Caco-2 (cell line): Measurements from ENCODE around the gene BTBD7. TPM values are rescaled to one million over a fixed set of nuclear protein-coding genes. Genes with fewer than 3 reads are reported as not detected.

Experiments used
- BruUV-seq: library from RNA; stranded (reverse); fragments of 400-500 nt; replicated peaks from 2 replicates; lab custom pipeline; 2021; lab: Mats Ljungman, UMichigan
- CTCF ChIA-PET: fragments of 300-600 bp; sonication (Branson Sonifier 250); formaldehyde crosslinking; loops from one replicate; lab custom pipeline; 2022; ENCODE audit warnings: antibody characterized with exemption; lab: Charles Lee
- POLR2A ChIA-PET: fragments of 300-600 bp; sonication (Branson Sonifier 250); formaldehyde crosslinking; loops from one replicate; lab custom pipeline; 2022; ENCODE audit warnings: antibody characterized with exemption; lab: Charles Lee
- DNase-seq, 2 experiments: peaks; one replicate each; pipeline versions ENCODE4 v3.0.0 to v3.0.0-alpha.2; 2020 to 2022
- H3K27me3 ChIP-seq: replicated peaks from 2 replicates; pipeline ENCODE4 v1.6.0; 2011; ENCODE audit warnings: low read length; ENCODE audit not compliant: control insufficient read depth, insufficient read depth
- H3K36me3 ChIP-seq: 2 replicates; pipeline ENCODE4 v1.5.1; 2011; ENCODE audit warnings: low read length; ENCODE audit not compliant: control insufficient read depth, insufficient read depth
- H3K4me1 ChIP-seq: fragments of 250-450 bp; sonication (Bioruptor Pico); 2 replicates; pipeline ENCODE4 v1.5.1; 2020; ENCODE audit warnings: mild to moderate bottlenecking
- H3K4me3 ChIP-seq: 2 replicates; pipeline ENCODE4 v1.5.1; 2011; ENCODE audit warnings: low read depth, mild to moderate bottlenecking, control low read depth, low read length
- H3K9me3 ChIP-seq: fragments of 250-450 bp; sonication (Bioruptor Pico); 2 replicates; pipeline ENCODE4 v1.5.1; 2020; ENCODE audit warnings: mild to moderate bottlenecking, moderate library complexity
- H3K27ac Mint-ChIP-seq: one replicate; pipeline ENCODE4 v1.8.0; 2022; ENCODE audit warnings: mixed read lengths; ENCODE audit not compliant: unreplicated experiment
- H3K27me3 Mint-ChIP-seq: one replicate; pipeline ENCODE4 v1.8.0; 2022; ENCODE audit warnings: mixed read lengths; ENCODE audit not compliant: insufficient read depth, unreplicated experiment
- H3K36me3 Mint-ChIP-seq: one replicate; pipeline ENCODE4 v1.8.0; 2022; ENCODE audit warnings: mild to moderate bottlenecking, mixed read lengths; ENCODE audit not compliant: insufficient read depth, unreplicated experiment
- H3K4me1 Mint-ChIP-seq: one replicate; pipeline ENCODE4 v1.8.0; 2022; ENCODE audit warnings: low read depth, mixed read lengths; ENCODE audit not compliant: unreplicated experiment
- H3K4me3 Mint-ChIP-seq: one replicate; pipeline ENCODE4 v1.8.0; 2022; ENCODE audit warnings: mild to moderate bottlenecking, moderate library complexity, mixed read lengths; ENCODE audit not compliant: unreplicated experiment
- H3K9me3 Mint-ChIP-seq: one replicate; pipeline ENCODE4 v1.8.0; 2022; ENCODE audit warnings: mixed read lengths; ENCODE audit not compliant: unreplicated experiment
- CTCF ChIP-seq, 2 experiments: fragments of 200-600 bp in 1 of 2; IDR thresholded peaks; 1 replicate in 1 of 2; 2 replicates in 1 of 2; pipeline versions ENCODE4 v1.5.1 to v1.8.0; 2011 to 2022; ENCODE audit warnings: antibody characterized with exemption in 1 of 2, control low read depth in 1 of 2, inconsistent platforms in 1 of 2, low read depth in 1 of 2, low read length in 1 of 2, mild to moderate bottlenecking in 1 of 2, moderate library complexity in 1 of 2; ENCODE audit not compliant: insufficient read depth in 1 of 2, severe bottlenecking in 1 of 2, unreplicated experiment in 1 of 2
- intact Hi-C: fragments of 100-400 bp; cut with micrococcal nuclease; formaldehyde crosslinking; loops from one replicate; pipeline ENCODE4 v1.10.0; 2022; ENCODE audit not compliant: unreplicated experiment
- total RNA-seq: library from RNA; stranded (reverse); gene quantifications from 2 replicates; pipeline ENCODE4 v1.2.3, GENCODE V29; 2022

The BTBD7 gene
- total RNA-seq, 1 experiment from 2014 or later = 32.2 TPM

DNA sequence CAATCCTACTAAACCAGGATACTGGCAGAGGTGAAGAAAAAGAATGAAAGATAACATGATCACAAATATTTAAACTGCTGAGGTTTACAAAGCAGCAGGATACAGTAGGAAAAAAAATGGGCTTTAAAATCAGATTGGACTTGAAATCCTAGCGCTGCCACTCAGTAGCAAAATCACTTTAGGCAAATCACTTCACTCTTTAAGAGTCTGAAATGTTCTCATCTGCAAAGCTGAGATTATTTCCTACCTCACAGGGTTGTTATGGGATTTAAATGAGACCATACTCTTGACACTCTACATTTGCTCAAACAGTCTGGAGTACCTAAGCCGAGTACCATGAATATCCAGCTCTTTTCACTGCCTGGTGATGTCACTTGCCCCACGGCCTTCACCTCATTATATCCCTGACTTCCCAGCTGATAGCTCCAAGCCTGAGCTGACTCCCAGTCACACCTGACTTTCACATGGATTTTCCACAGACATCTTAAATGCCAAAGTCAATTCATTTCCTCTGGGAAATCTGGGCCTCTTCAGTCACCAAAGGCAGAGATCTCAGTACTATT is 65.6 kb downstream of the BTBD7 start:
- POLR2A ChIA-PET = no interaction called here
- no TSS peak for BruUV-seq
- no peaks in the 10 kb centered on the region for H3K27me3 Mint-ChIP-seq

DNA sequence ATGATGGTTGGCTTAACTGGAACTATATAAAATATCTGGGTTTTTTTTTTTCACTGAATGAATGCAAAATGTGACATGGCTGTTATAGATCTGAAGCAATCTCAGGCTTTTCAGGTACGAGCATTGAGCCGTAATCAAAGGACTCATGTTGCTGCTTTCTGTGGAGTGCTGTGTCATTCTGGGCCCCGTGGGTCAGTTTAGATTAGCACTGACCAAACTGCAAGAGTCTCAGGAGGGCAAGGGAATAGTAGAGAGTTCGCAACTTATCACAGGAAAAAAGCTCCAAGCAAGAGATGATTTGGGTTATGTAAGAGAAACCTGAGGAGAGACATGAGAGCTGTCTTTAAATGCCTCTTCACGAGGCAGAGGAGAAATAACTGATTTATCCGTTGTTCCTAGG is 66.7 kb downstream of the BTBD7 start:
- ChIA-PET CTCF (no interaction called here), POLR2A (no interaction called here)
- intact Hi-C loops = no loop called here
- no peaks in the 10 kb centered on the region for H3K9me3 Mint-ChIP-seq
- H3K27me3 Mint-ChIP-seq = no peaks in the 10 kb centered on the region
- Histone ChIP-seq H3K4me3 (no peak overlapping the region), H3K9me3 (no peaks in the 10 kb centered on the region), H3K4me1 (peaks cover 30% of the 10 kb centered on the region), H3K27me3 (no peaks in the 10 kb centered on the region), H3K36me3 (no peaks in the 10 kb centered on the region)
- no peak for DNase-seq
- BruUV-seq = no TSS peak
- TF ChIP-seq CTCF (IDR thresholded peaks at IDR 0.05; ENCODE audit: insufficient read depth in 1 of 2, low read depth in 1 of 2, low read length in 1 of 2, severe bottlenecking in 1 of 2, unreplicated experiment in 1 of 2) = no peak
- H3K4me3 Mint-ChIP-seq = no peak overlapping the region
- peaks cover 11% of the 10 kb centered on the region for H3K36me3 Mint-ChIP-seq
- H3K4me1 Mint-ChIP-seq = peaks cover 36% of the 10 kb centered on the region
- H3K27ac Mint-ChIP-seq = peak overlapping the region; percentile 51

More for the DNA sequence above, 65.6 kb downstream of the BTBD7 start:
- CTCF ChIA-PET = no interaction called here
- peak overlapping the region; percentile 71 for H3K27ac Mint-ChIP-seq
- H3K4me1 ChIP-seq = peaks cover 30% of the 10 kb centered on the region
- H3K9me3 Mint-ChIP-seq = no peaks in the 10 kb centered on the region
- H3K36me3 ChIP-seq = no peaks in the 10 kb centered on the region
- no peak overlapping the region for H3K4me3 ChIP-seq
- no peaks in the 10 kb centered on the region for H3K27me3 ChIP-seq
- H3K4me3 Mint-ChIP-seq = no peak overlapping the region
- H3K4me1 Mint-ChIP-seq = peaks cover 36% of the 10 kb centered on the region
- no peaks in the 10 kb centered on the region for H3K9me3 ChIP-seq
- H3K36me3 Mint-ChIP-seq = peaks cover 11% of the 10 kb centered on the region
- TF ChIP-seq CTCF (IDR thresholded peaks at IDR 0.05; ENCODE audit: insufficient read depth in 1 of 2, low read depth in 1 of 2, low read length in 1 of 2, severe bottlenecking in 1 of 2, unreplicated experiment in 1 of 2) = no peak
- no peak for DNase-seq
- intact Hi-C loops = no loop called here

DNA sequence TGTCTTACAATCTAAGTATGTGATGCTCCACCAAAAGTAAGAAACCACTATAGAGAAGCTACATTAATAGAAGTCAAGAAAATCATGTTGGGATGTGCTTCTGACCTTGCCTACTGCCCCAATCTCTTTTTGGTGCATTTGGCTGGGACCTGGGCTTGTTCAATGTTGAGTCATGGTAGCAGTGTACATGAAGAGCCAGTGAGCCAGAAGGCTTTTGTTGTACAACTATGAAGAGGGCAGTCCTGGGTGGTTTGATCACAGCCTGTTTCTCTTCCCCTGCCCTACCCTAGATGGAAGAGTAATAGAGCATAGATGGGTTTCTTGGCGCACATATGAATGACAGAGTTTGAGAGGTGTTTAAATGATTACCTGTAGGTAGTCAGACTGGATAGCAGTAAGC is 69.4 kb downstream of the BTBD7 start:
- Histone ChIP-seq H3K4me3 (no peak overlapping the region), H3K9me3 (no peaks in the 10 kb centered on the region), H3K36me3 (no peaks in the 10 kb centered on the region), H3K4me1 (peaks cover 28% of the 10 kb centered on the region), H3K27me3 (no peaks in the 10 kb centered on the region)
- Mint-ChIP-seq H3K27ac (no peak overlapping the region), H3K9me3 (no peaks in the 10 kb centered on the region), H3K27me3 (no peaks in the 10 kb centered on the region), H3K36me3 (peaks cover 18% of the 10 kb centered on the region), H3K4me1 (peaks cover 26% of the 10 kb centered on the region), H3K4me3 (no peak overlapping the region)
- DNase-seq = no peak
- no TSS peak for BruUV-seq
- ChIA-PET POLR2A (no interaction called here), CTCF (no interaction called here)
- TF ChIP-seq CTCF (IDR thresholded peaks at IDR 0.05; ENCODE audit: insufficient read depth in 1 of 2, low read depth in 1 of 2, low read length in 1 of 2, severe bottlenecking in 1 of 2, unreplicated experiment in 1 of 2) = no peak
- intact Hi-C loops = no loop called here
